Right kidney (tissue), 9 donors: Measurements from ENCODE around the gene DOK7.

Experiments used
- DNase-seq: peaks from one replicate; pipeline ENCODE4 v3.0.0-alpha.2; 2016
- long read RNA-seq, 8 donors: transcript quantifications; one replicate each; lab custom pipeline, GENCODE V29; 2026

DOK7 gene
- long read RNA-seq, donor 1, partial matches to known transcripts = 0 of 4 reads
- long read RNA-seq, donor 1, other reads (novel, unspliced or antisense) = 0 of 4 reads
- long read RNA-seq, donor 2, partial matches to known transcripts = 0 of 1 reads
- long read RNA-seq, donor 2, other reads (novel, unspliced or antisense) = 0 of 1 reads
- long read RNA-seq, donor 3 = 0 reads
- long read RNA-seq, donor 4, partial matches to known transcripts = 0 of 3 reads
- long read RNA-seq, donor 4, other reads (novel, unspliced or antisense) = 0 of 3 reads
- long read RNA-seq, donor 5 = 0 reads
- long read RNA-seq, donor 6 = 0 reads
- long read RNA-seq, donor 7, partial matches to known transcripts = 0 of 1 reads
- long read RNA-seq, donor 7, other reads (novel, unspliced or antisense) = 0 of 1 reads
- long read RNA-seq, donor 8, partial matches to known transcripts = 196 of 198 reads
- long read RNA-seq, donor 8, other reads (novel, unspliced or antisense) = 0 of 198 reads

- DNase-seq = peak; percentile 45
Observed at GRCh38 chr4:3462790-3463415, at the start of gene DOK7. TSS of gene DOK7 (plus strand) at chr4:3463306. CDS start at chr4:3463376, 70 bp downstream.

GRCh38 chr4:3413675-3414420 is 49.3 kb upstream of the DOK7 start:
- DNase-seq = peak; percentile 56

GRCh38 chr4:3414421-3415279 is 48.5 kb upstream of the DOK7 start:
- DNase-seq = no peak

- DNase-seq = no peak
Observed at GRCh38 chr4:3415471-3416141, 47.5 kb upstream of the DOK7 start.

GRCh38 chr4:3416270-3416669 is 46.8 kb upstream of the DOK7 start:
- DNase-seq = no peak

GRCh38 chr4:3416821-3417221 is 46.3 kb upstream of the DOK7 start:
- no peak for DNase-seq

- DNase-seq = no peak
Observed at GRCh38 chr4:3417448-3417847, 45.7 kb upstream of the DOK7 start.

GRCh38 chr4:3418029-3418762 is 44.9 kb upstream of the DOK7 start:
- no peak for DNase-seq

GRCh38 chr4:3419836-3420605 is 43.1 kb upstream of the DOK7 start:
- DNase-seq = no peak

GRCh38 chr4:3420606-3420955 is 42.5 kb upstream of the DOK7 start:
- DNase-seq = no peak

- DNase-seq = no peak
Observed at GRCh38 chr4:3420956-3421355, 42.1 kb upstream of the DOK7 start.

- DNase-seq = no peak
Observed at GRCh38 chr4:3421470-3421869, 41.6 kb upstream of the DOK7 start.

- DNase-seq = no peak
Observed at GRCh38 chr4:3422241-3422801, 40.8 kb upstream of the DOK7 start.

- DNase-seq = no peak
Observed at GRCh38 chr4:3422808-3423297, 40.3 kb upstream of the DOK7 start.

GRCh38 chr4:3423406-3423805 is 39.7 kb upstream of the DOK7 start:
- no peak for DNase-seq

- DNase-seq = no peak
Observed at GRCh38 chr4:3423952-3424351, 39.2 kb upstream of the DOK7 start.

GRCh38 chr4:3424522-3425095 is 38.5 kb upstream of the DOK7 start:
- DNase-seq = no peak

- DNase-seq = no peak
Observed at GRCh38 chr4:3426465-3427133, 36.5 kb upstream of the DOK7 start.

GRCh38 chr4:3427134-3427476 is 36.0 kb upstream of the DOK7 start:
- no peak for DNase-seq
